ENCODE results near the gene FAM89A.
"Not testable (repeated sequence)": the region's sequence is repeated elsewhere in the genome, so short reads cannot be mapped to it uniquely, and the experiment has no call there.

Gene FAM89A

GRCh38 chr1:231057410-231057809 is 17.4 kb upstream of the FAM89A start:
- DNase-seq (ENCODE audit: low read depth, low spot score), result no peak

GRCh38 chr1:231055271-231055670 is 15.2 kb upstream of the FAM89A start:
- DNase-seq (ENCODE audit: low read depth, low spot score), result no peak

- peak; percentile 94 for DNase-seq (ENCODE audit: low read depth, low spot score)
Measured at GRCh38 chr1:231053493-231054162, 13.6 kb upstream of the FAM89A start.

GRCh38 chr1:231052777-231053176 is 12.7 kb upstream of the FAM89A start:
- no peak for DNase-seq (ENCODE audit: low read depth, low spot score)

GRCh38 chr1:231050932-231051331 is 10.9 kb upstream of the FAM89A start:
- not testable (repeated sequence) for DNase-seq (ENCODE audit: low read depth, low spot score)

GRCh38 chr1:231050395-231050794 is 10.3 kb upstream of the FAM89A start:
- DNase-seq (ENCODE audit: low read depth, low spot score), result no peak

GRCh38 chr1:231049121-231049979 is 9.3 kb upstream of the FAM89A start:
- DNase-seq (ENCODE audit: low read depth, low spot score), result no peak

- not testable (repeated sequence) for DNase-seq (ENCODE audit: low read depth, low spot score)
Measured at GRCh38 chr1:231048419-231048818, 8.4 kb upstream of the FAM89A start.

- DNase-seq (ENCODE audit: low read depth, low spot score), result not testable (repeated sequence)
Measured at GRCh38 chr1:231047529-231047928, 7.5 kb upstream of the FAM89A start.

- DNase-seq (ENCODE audit: low read depth, low spot score), result no peak
Measured at GRCh38 chr1:231046730-231047395, 6.8 kb upstream of the FAM89A start.

- not testable (repeated sequence) for DNase-seq (ENCODE audit: low read depth, low spot score)
Measured at GRCh38 chr1:231045921-231046729, 6.1 kb upstream of the FAM89A start.

- no peak for DNase-seq (ENCODE audit: low read depth, low spot score)
Measured at GRCh38 chr1:231045286-231045685, 5.2 kb upstream of the FAM89A start.

- no peak for DNase-seq (ENCODE audit: low read depth, low spot score)
Measured at GRCh38 chr1:231044588-231044987, 4.5 kb upstream of the FAM89A start.

GRCh38 chr1:231041719-231042261 is 1.7 kb upstream of the FAM89A start:
- DNase-seq (ENCODE audit: low read depth, low spot score), result no peak

- peak; percentile 16 for DNase-seq (ENCODE audit: low read depth, low spot score)
Measured at GRCh38 chr1:231040800-231041718, 1.0 kb upstream of the FAM89A start.

- peak; percentile 62 for DNase-seq (ENCODE audit: low read depth, low spot score)
Measured at GRCh38 chr1:231039161-231040018, 664 bp downstream of the FAM89A start.

- DNase-seq (ENCODE audit: low read depth, low spot score), result peak; percentile 33
Measured at GRCh38 chr1:231037585-231038517, 2.2 kb downstream of the FAM89A start.

- no peak for DNase-seq (ENCODE audit: low read depth, low spot score)
Measured at GRCh38 chr1:231036416-231036815, 3.6 kb downstream of the FAM89A start.
